ENCODE data around the gene PRX. TPM values are rescaled to one million over a fixed set of nuclear protein-coding genes. Genes with fewer than 3 reads are reported as not detected.

PRX gene
- total RNA-seq, 1 donor, result 2.0 TPM

DNA sequence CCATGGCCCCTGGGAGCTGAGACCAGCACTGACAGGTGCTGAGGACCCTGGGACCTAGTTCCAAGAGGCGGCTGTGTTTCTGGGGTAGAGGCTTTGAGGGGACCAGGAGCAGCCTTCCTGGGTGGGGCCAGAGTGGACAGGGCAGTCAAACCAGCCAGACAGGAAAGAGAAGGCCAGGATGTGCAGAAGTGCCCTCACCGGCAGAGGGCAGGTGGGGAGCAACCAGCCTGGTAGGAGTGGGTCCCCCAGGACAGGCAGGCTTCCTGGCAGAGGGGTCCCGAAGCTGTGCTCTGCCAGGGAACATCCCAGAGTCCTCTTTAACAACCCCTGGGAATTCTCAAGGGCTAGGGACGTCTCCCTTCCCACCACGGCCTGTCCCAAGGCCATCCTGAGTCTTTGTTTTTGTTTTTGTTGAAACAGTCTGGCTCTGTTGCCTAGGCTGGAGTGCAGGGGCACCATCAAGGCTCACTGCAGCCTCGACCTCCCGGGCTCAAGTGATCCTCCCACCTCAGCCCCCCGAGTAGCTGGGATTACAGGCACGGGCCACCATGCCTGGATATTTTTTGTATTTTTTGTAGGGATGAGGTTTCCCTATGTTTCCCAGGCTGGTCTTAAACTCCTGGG is 20.2 kb downstream of the PRX start:
- no peak for DNase-seq (ENCODE audit: low read depth)
- H3K4me3 ChIP-seq (ENCODE audit: low read depth, low read length), result no peak overlapping the region
- TF ChIP-seq, protein P1, sequence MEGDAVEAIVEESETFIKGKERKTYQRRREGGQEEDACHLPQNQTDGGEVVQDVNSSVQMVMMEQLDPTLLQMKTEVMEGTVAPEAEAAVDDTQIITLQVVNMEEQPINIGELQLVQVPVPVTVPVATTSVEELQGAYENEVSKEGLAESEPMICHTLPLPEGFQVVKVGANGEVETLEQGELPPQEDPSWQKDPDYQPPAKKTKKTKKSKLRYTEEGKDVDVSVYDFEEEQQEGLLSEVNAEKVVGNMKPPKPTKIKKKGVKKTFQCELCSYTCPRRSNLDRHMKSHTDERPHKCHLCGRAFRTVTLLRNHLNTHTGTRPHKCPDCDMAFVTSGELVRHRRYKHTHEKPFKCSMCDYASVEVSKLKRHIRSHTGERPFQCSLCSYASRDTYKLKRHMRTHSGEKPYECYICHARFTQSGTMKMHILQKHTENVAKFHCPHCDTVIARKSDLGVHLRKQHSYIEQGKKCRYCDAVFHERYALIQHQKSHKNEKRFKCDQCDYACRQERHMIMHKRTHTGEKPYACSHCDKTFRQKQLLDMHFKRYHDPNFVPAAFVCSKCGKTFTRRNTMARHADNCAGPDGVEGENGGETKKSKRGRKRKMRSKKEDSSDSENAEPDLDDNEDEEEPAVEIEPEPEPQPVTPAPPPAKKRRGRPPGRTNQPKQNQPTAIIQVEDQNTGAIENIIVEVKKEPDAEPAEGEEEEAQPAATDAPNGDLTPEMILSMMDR (IDR thresholded peaks at IDR 0.05; ENCODE audit: insufficient read depth, low read length), result peak; percentile 31

DNA sequence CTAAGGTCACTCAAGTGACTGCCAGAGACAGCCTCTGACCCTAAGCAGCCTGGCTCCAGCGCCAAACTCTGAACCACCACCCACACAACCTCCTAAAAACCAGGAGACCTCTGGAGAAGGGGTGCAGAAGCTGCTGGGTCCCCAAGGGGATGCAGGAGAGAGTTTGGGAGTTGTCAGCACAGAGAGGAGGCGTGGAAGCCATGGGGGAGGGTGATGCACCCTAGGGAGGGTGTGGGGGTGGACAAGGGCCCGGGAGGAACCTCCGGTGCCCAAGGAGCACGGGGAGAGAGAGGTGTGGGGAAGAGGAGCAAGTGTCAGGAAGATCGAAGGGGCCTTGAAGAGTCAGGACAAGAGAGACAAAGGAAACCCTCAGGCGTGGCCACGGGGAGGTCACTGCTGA is 21.1 kb downstream of the PRX start:
- no peak for DNase-seq (ENCODE audit: low read depth)
- TF ChIP-seq, protein P1 (IDR thresholded peaks at IDR 0.05; ENCODE audit: insufficient read depth, low read length), result no peak
- no peak overlapping the region for H3K4me3 ChIP-seq (ENCODE audit: low read depth, low read length)

DNA sequence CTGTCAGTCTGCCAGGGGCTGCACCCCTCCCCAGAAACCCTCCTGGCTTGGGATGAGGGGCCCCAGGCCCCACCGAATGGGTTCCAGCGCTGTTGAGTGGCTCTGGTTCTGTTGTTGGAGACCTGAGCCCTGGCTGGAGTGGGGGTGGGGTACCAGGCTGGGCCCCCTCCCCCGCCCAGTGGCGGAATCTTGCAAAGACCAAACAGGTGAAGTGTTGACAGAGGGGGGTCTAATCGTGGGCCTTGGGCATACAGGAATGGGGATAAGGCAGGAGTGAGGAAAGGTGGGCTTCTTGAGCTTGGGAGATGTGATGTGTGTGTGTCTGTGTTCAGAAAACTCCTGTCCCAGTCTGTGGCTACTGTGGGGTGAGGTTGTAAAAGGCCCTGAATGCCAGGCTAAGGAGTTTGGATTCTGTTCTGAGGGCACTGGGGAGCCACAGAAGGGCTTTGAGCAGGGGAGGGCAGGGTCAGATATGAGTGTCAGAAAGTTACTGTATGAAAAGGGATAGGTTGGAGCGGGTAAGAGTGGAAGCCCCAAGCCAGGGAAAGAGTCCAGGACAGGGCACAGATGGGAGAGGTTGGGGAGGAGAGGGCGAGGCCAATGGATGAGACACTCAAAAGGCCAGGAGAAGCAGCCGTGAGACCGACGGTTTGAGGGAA is 23.0 kb downstream of the PRX start, which contains the start of gene HIPK4:
HIPK4 (minus strand) TSS at position 98 of the 659 bp plus-strand sequence. CDS start 279 bp downstream, outside the sequence.
- DNase-seq (ENCODE audit: low read depth), result no peak
- H3K4me3 ChIP-seq (ENCODE audit: low read depth, low read length), result no peak within 1 kb of the TSS
- TF ChIP-seq, protein P1 (IDR thresholded peaks at IDR 0.05; ENCODE audit: insufficient read depth, low read length), result no peak

DNA sequence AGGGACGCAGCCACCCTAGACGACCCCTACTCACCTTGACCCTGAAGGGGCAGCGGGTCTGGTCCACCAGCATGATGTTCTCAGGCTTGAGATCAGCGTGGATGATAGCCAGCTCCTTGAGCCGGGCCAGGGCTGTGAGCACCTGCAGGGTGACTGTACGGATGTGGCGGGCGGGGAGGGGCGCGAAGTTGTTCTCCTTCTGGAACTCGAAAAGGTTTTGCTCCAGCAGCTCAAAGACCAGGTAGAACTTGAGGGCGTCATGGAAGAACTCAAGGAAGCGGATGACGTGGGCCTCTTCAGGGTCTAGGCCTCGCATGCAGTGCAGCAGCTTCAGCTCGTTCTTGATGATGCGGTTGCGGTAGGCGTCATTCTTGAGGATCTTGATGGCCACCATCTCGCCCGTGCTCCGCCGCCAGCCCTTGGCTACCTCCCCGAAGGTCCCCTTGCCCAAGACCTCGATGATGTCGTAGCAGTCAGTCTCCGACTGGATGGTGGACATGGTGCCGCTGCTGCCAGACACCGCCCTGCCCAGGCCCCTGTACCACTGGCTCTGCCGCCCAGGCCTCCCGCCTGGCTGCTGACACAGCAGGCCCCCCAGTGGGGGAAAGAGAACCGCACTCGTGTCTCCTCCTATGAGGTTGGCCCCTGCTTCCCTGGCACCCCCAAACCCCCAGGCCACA is 23.6 kb downstream of the PRX start:
- no peak overlapping the region for H3K4me3 ChIP-seq (ENCODE audit: low read depth, low read length)
- TF ChIP-seq, protein P1 (IDR thresholded peaks at IDR 0.05; ENCODE audit: insufficient read depth, low read length), result no peak
- DNase-seq (ENCODE audit: low read depth), result no peak

DNA sequence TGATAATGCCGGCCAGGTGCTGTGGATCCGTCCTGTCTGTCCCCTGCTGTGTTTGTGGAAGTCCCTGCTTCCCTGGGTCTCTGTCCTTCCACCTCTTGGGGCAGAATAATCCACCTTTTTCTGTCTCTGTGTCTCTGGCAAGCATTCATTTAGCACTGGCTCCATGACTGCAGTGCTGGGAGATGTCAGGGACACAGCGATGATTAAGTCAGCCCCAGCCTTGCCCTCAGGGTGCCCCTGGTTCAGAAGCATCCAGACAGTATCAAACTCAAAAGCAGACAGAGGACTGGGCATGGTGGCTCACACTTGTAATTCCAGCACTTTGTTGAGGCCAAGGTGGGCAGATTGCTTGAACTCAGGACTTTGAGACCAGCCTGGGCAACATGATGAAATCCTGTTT is 24.7 kb downstream of the PRX start:
- TF ChIP-seq, protein P1 (IDR thresholded peaks at IDR 0.05; ENCODE audit: insufficient read depth, low read length), result no peak
- DNase-seq (ENCODE audit: low read depth), result no peak
- H3K4me3 ChIP-seq (ENCODE audit: low read depth, low read length), result no peak overlapping the region

DNA sequence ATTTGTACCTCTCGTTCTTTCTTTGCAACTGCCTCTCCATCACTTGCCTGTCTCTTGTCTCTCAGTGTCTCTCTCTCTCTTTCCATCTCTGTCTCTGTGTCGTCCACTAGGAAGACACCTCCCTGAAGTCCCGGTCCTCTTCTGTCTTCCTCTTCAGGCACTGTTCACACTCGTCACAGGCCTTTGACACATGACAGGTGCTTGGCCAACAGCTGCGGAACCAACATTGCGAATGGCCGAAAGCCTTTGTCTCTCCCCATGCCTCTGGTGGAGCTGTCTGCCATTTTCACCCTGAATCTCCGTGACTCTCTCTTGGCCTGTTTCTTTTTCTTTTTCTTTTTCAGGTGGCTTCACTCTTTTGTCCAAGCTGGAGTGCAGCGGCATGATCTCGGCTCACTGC is 26.0 kb downstream of the PRX start:
- TF ChIP-seq, protein P1 (IDR thresholded peaks at IDR 0.05; ENCODE audit: insufficient read depth, low read length), result no peak
- no peak for DNase-seq (ENCODE audit: low read depth)
- H3K4me3 ChIP-seq (ENCODE audit: low read depth, low read length), result no peak overlapping the region

All from fibroblast of the aortic adventitia (primary cell).